BLaER1 treated with 17β-estradiol and CSF1 and Interleukin-3, amounts not matched to agents 10 nM and 100 nM (cell line): ENCODE results near the gene UGT2A3.
"Not testable (repeated sequence)": the region's sequence is repeated elsewhere in the genome, so short reads cannot be mapped to it uniquely, and the experiment has no call there.

Experiments used
- H3K27ac ChIP-seq, 11 experiments: shearing (Covaris generic); formaldehyde crosslinking; 2 replicates each; pipeline ENCODE4 v1.8.1; 2022
- H3K27me3 ChIP-seq, 11 experiments: shearing (Covaris generic); formaldehyde crosslinking; 2 replicates each; pipeline ENCODE4 v1.8.1; 2022
- H3K36me3 ChIP-seq, 11 experiments: shearing (Covaris generic); formaldehyde crosslinking; 2 replicates each; pipeline ENCODE4 v1.8.1; 2022
- H3K4me1 ChIP-seq, 10 experiments: shearing (Covaris generic); formaldehyde crosslinking; 2 replicates each; pipeline ENCODE4 v1.8.1; 2022
- H3K4me2 ChIP-seq, 11 experiments: shearing (Covaris generic); formaldehyde crosslinking; 2 replicates each; pipeline ENCODE4 v1.8.1; 2022
- H3K4me3 ChIP-seq, 10 experiments: shearing (Covaris generic); formaldehyde crosslinking; 2 replicates each; pipeline ENCODE4 v1.8.1; 2022
- H3K9ac ChIP-seq, 11 experiments: shearing (Covaris generic); formaldehyde crosslinking; 2 replicates each; pipeline ENCODE4 v1.8.1; 2022
- H3K9me3 ChIP-seq, 11 experiments: shearing (Covaris generic); formaldehyde crosslinking; replicated peaks in 1 of 11; 2 replicates each; pipeline ENCODE4 v1.8.1; 2022
- H4K20me1 ChIP-seq, 11 experiments: shearing (Covaris generic); formaldehyde crosslinking; 2 replicates each; pipeline ENCODE4 v1.8.1; 2022
- Cebpa-rat ChIP-seq, 11 experiments: shearing (Covaris generic); IDR thresholded peaks; 2 replicates each; pipeline ENCODE4 v1.8.1; 2022

The UGT2A3 gene

DNA sequence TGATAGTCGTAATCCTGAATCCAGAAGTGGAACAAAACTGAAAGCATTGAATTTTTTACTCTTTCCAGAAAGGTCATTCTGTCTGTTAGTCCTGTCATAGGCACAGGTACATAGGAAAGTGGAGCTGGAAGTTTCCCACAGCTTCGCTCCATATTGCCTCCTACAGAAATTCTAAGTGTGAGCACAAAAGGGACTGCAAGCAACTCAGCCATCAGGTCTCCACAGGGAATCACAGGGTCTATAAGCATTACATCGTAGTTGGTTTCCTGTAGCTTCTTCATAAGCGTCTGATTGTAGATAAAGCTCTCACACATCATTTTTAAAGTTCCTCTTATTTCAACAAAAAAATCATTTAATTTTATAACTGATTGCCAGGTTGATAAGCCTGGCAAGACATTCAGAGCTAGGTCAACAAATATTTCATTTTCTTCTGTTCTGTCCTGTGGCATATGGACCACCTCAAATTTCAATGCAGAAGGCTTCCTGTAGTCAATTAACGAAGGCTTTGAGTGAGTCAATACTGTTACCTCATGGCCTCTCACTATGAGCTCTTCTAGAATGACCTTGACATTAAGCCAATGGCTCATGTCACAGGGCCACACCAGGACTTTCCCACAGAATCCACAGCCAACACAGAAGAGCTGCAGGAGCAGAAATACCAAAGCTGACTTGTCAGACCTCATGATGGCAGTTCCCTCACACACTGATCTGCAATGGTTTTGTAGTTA lies at the start of gene UGT2A3:
UGT2A3 (minus strand) TSS at position 727 of the 728 bp plus-strand sequence; CDS start at position 683, 44 bp downstream.
- H3K4me1 ChIP-seq, result peaks cover 0 to 3% (median 0%) of the 10 kb centered on the region in 10 experiments; a peak in 1 of 20 replicates
- H3K4me3 ChIP-seq, result no peak within 1 kb of the TSS
- no peak within 1 kb of the TSS for H3K4me2 ChIP-seq
- H4K20me1 ChIP-seq, result no peaks in the 10 kb centered on the region
- no peaks in the 10 kb centered on the region for H3K36me3 ChIP-seq
- no peak within 1 kb of the TSS for H3K27ac ChIP-seq
- TF ChIP-seq Cebpa-rat (IDR thresholded peaks at IDR 0.05), result no peak
- no peaks in the 10 kb centered on the region for H3K27me3 ChIP-seq
- no peak within 1 kb of the TSS for H3K9ac ChIP-seq
- no peaks in the 10 kb centered on the region for H3K9me3 ChIP-seq

DNA sequence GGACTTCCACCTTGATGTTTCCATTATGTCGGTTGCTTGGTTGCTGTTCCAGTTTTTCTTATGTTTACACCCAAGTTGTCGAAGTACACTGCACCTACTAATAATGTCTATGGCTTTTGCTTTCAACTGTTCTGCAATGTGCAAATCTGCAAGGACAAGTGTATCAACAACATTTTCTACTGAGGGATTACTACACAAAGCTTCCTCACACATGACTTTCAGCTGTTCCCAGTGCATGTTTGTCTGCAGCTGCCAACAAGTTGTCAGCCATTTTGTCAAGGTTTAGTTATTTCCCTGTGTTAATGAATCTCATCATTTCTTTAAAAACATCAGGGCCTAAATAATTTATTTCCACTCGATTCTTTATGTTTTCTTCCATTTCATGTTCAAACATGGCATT lies 45.4 kb upstream of the UGT2A3 start:
- no peak overlapping the region for H3K9ac ChIP-seq
- no peak overlapping the region for H3K27ac ChIP-seq
- no peak for TF ChIP-seq Cebpa-rat (IDR thresholded peaks at IDR 0.05)
- no peak overlapping the region for H3K4me2 ChIP-seq
- no peaks in the 10 kb centered on the region for H3K27me3 ChIP-seq
- no peaks in the 10 kb centered on the region for H3K36me3 ChIP-seq
- no peak overlapping the region for H3K4me3 ChIP-seq
- no peaks in the 10 kb centered on the region for H3K4me1 ChIP-seq
- H4K20me1 ChIP-seq, result no peaks in the 10 kb centered on the region
- H3K9me3 ChIP-seq, result no peaks in the 10 kb centered on the region

DNA sequence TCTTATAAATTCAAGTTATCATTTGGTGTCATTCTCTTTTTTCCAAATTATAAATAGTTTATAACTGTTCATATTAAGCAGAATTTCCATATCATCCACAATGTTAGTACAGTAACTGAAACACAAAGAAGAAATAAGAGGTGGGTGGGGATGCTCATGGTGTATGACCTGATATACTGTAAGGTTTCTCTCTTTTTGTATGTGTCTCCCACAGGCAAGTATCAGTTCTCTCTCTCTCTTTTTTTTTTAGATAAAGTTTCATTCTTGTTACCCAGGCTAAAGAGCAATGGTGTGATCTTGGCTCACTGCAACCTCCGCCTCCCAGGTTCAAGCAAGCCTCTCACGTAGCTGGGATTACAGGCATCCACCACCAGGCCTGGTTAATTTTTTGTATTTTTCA lies 43.7 kb upstream of the UGT2A3 start:
- Histone ChIP-seq H3K36me3 (no peaks in the 10 kb centered on the region), H3K9me3 (no peaks in the 10 kb centered on the region), H3K4me3 (no peak overlapping the region), H3K27me3 (no peaks in the 10 kb centered on the region), H3K4me1 (no peaks in the 10 kb centered on the region), H4K20me1 (no peaks in the 10 kb centered on the region), H3K4me2 (no peak overlapping the region), H3K27ac (no peak overlapping the region), H3K9ac (no peak overlapping the region)
- no peak for TF ChIP-seq Cebpa-rat (IDR thresholded peaks at IDR 0.05)

DNA sequence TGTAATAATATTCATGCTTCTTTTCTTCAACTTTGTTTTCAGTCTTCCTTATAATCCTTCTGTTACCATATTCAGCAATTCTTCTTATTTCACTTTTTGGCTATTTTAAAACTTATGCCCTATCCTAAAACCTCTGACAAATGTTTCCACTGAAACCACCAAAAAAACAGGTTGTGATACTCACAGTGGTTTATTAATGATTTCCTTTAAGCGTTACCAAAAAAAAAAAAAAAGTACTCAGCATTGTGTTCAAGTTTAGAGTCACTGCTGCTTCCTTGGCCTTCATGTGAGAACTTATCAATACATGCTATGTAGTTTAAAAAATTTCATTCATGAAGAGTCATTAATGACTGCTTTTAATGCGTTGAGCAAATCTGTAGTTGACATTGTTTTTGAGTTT lies 35.4 kb upstream of the UGT2A3 start:
- no peak for TF ChIP-seq Cebpa-rat (IDR thresholded peaks at IDR 0.05)
- Histone ChIP-seq H4K20me1 (no peaks in the 10 kb centered on the region), H3K4me3 (no peak overlapping the region), H3K27me3 (no peaks in the 10 kb centered on the region), H3K4me2 (no peak overlapping the region), H3K27ac (no peak overlapping the region), H3K9me3 (peaks cover 0 to 18% (median 9%) of the 10 kb centered on the region in 11 experiments; a peak in 12 of 22 replicates), H3K36me3 (no peaks in the 10 kb centered on the region), H3K4me1 (peaks cover 0 to 7% (median 0%) of the 10 kb centered on the region in 10 experiments; a peak in 1 of 20 replicates), H3K9ac (no peak overlapping the region)

DNA sequence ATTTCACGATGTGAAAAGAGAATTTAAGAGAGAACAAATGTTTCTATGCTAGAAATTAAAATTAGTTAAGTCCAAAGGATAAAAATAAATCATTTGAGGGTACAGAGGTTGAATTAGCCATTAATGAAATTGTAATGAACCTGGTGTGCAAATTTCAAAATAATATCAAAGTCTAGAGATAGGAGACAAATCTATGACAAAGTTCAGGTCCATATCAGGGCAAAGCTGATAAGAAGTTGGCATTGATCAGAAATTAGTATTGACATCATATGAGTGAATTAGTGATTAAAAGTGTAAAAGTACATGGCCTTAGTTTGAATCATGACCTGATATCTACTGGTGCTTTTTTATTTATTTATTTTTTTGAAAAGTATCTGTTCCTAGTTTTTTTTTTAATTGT lies 33.8 kb upstream of the UGT2A3 start:
- Histone ChIP-seq H3K4me3 (no peak overlapping the region), H3K9ac (no peak overlapping the region), H3K27ac (no peak overlapping the region), H3K9me3 (peaks cover 0 to 18% (median 9%) of the 10 kb centered on the region in 11 experiments; a peak in 12 of 22 replicates), H3K27me3 (no peaks in the 10 kb centered on the region), H3K4me1 (peaks cover 0 to 7% (median 0%) of the 10 kb centered on the region in 10 experiments; a peak in 1 of 20 replicates), H3K4me2 (no peak overlapping the region), H3K36me3 (no peaks in the 10 kb centered on the region), H4K20me1 (no peaks in the 10 kb centered on the region)
- no peak for TF ChIP-seq Cebpa-rat (IDR thresholded peaks at IDR 0.05)

DNA sequence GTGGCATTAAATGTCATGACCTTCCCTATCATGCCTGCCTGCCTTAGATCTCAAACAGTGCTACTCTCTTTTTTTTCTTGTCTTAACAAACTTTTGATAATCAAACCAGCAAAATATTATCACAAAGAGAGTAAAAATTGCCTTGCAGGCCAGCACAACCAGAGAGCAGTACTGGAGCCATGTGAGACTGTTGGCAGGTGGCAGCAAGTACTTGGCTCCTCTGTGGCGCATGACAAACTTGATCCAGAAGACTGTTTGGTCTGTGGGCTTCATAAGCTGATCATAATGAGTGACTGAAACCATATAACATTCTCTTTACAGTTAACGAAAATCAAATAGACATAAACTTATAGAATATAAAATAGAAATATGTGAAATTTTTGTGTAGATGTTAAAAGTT lies 33.3 kb upstream of the UGT2A3 start:
- Histone ChIP-seq H3K27ac (no peak overlapping the region), H3K9me3 (peaks cover 0 to 16% (median 9%) of the 10 kb centered on the region in 11 experiments; a peak in 12 of 22 replicates), H3K4me2 (no peak overlapping the region), H3K4me3 (no peak overlapping the region), H3K27me3 (no peaks in the 10 kb centered on the region), H4K20me1 (no peaks in the 10 kb centered on the region), H3K36me3 (no peaks in the 10 kb centered on the region), H3K4me1 (peaks cover 0 to 7% (median 0%) of the 10 kb centered on the region in 10 experiments; a peak in 1 of 20 replicates), H3K9ac (no peak overlapping the region)
- TF ChIP-seq Cebpa-rat (IDR thresholded peaks at IDR 0.05), result no peak

DNA sequence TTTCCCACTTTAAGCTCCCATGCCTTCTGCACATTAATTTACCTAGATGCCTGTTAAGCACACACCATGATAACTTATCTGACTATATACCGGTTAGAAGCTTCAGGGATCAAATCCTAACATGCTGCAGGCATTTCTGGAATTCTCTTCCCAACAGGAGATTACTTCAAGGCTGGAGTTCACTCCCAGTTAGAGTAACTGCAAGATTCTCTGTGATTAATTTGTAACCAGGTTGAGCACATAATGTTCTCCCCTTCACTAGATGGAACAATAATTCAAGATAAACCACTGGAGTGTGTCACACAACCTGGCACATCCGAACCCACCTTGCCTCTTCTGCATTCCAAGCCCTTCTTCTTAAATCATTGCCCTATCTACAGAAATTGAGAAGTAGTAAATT lies 11.8 kb upstream of the UGT2A3 start:
- Histone ChIP-seq H3K4me1 (no peaks in the 10 kb centered on the region), H3K9me3 (no peaks in the 10 kb centered on the region), H3K36me3 (no peaks in the 10 kb centered on the region), H3K4me2 (no peak overlapping the region), H3K27ac (no peak overlapping the region), H3K9ac (no peak overlapping the region), H4K20me1 (no peaks in the 10 kb centered on the region), H3K27me3 (no peaks in the 10 kb centered on the region), H3K4me3 (no peak overlapping the region)
- TF ChIP-seq Cebpa-rat (IDR thresholded peaks at IDR 0.05), result no peak

DNA sequence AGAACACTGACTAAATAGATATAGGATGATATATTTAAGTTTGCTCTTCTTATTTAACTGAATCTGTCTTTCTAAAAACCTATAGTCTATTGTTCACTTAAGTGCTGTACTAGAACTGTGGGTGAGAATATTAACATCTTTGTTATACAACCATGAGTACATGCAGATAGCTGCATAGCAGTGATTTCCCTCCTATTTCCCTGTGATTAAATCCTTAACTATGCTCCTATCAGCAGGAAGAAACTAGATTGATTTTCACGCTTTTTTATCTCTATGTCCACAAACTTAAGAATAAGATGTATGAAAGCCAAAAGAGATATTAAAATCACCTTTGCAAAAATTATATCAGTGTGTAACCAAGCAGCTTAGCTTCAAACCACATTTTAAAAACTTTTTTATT lies 11.3 kb upstream of the UGT2A3 start:
- H3K4me1 ChIP-seq, result no peaks in the 10 kb centered on the region
- H3K27me3 ChIP-seq, result no peaks in the 10 kb centered on the region
- TF ChIP-seq Cebpa-rat (IDR thresholded peaks at IDR 0.05), result no peak
- H3K27ac ChIP-seq, result no peak overlapping the region
- no peaks in the 10 kb centered on the region for H3K9me3 ChIP-seq
- H4K20me1 ChIP-seq, result no peaks in the 10 kb centered on the region
- H3K4me2 ChIP-seq, result no peak overlapping the region
- H3K9ac ChIP-seq, result no peak overlapping the region
- H3K36me3 ChIP-seq, result no peaks in the 10 kb centered on the region
- H3K4me3 ChIP-seq, result no peak overlapping the region

DNA sequence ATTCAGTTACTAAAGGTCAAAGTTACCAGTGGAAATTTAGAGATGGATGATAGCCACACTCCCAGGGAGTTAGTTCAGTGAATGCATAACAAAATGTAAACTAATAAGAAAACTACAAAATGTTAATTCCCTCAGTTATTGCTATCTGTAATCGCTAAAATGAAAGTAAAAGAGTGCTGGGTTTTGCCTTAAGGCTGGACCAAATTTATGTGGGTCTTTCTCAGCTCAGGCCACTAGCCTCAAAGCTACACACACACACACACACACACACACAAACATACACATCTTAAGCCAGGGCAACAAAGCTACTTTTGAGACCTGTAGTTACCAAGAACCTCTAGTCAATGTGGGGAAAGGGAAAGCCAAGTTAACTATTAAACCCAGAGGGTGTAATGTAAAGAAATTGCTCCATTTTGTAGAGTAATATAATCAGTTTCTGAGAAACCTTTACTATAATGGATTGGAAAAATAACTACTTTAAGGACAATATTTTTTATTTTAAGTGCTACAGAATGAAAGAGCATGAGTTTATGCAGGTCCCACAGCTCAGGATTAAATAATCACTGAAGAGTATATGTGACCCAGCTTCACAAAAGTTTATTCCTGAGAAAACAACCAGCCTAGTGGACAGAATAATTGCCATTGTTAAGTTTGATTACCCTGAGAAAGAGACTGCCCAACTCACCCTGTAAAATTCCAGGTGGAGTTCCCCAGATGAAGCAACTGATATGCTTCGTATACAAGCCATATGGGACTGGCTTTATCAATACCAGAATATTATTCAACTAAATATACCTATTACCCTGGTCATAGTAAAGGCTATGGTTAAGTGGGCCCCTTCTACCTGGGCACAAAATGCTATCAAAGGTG lies 8.9 kb upstream of the UGT2A3 start:
- Histone ChIP-seq H3K27me3 (no peaks in the 10 kb centered on the region), H3K4me1 (peaks cover 0 to 2% (median 0%) of the 10 kb centered on the region in 10 experiments; a peak in 1 of 20 replicates), H3K27ac (no peak overlapping the region), H3K9me3 (no peaks in the 10 kb centered on the region), H3K4me3 (no peak overlapping the region), H3K9ac (no peak overlapping the region), H3K36me3 (no peaks in the 10 kb centered on the region), H3K4me2 (no peak overlapping the region), H4K20me1 (no peaks in the 10 kb centered on the region)
- no peak for TF ChIP-seq Cebpa-rat (IDR thresholded peaks at IDR 0.05)

DNA sequence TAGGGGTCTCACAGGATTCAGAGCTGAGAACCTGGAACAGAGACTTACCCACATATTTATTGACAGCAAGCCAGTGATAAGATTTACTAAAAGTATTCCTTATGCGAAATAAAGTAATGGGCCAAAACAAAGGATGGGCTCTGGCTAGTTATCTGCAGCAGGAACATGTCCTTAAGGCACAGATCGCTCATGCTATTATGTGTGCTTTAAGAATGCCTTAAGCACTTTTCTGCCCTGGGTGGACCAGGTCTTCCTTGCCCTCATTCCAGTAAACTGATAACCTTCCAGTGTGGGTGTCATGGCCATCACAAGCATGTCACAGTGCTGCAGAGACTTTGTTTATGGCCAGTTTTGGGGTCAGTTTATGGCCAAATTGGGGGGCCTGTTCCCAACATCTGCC lies 7.5 kb upstream of the UGT2A3 start:
- not testable (repeated sequence) for H3K36me3 ChIP-seq, H3K27ac ChIP-seq, H3K4me2 ChIP-seq, H3K4me1 ChIP-seq, H3K27me3 ChIP-seq, H3K9ac ChIP-seq, H4K20me1 ChIP-seq, H3K4me3 ChIP-seq, H3K9me3 ChIP-seq
